ENCODE results near the gene FGF18. TPM values are rescaled to one million over a fixed set of nuclear protein-coding genes. Genes with fewer than 3 reads are reported as not detected.
"Not testable (repeated sequence)": the region's sequence is repeated elsewhere in the genome, so short reads cannot be mapped to it uniquely, and the experiment has no call there.

FGF18 gene
- total and polyA plus RNA-seq, 4 donors, result 0.08 TPM; not detected in 3

- not testable (repeated sequence) for H3K4me1 ChIP-seq (ENCODE audit: control insufficient read depth in 4 of 4, insufficient read depth in 4 of 4, low read length in 3 of 4); H3K9ac ChIP-seq (ENCODE audit: low read depth in 1 of 2, low read length in 2 of 2); H3K9me3 ChIP-seq (ENCODE audit: control insufficient read depth in 4 of 4, low read length in 3 of 4); H3K36me3 ChIP-seq (ENCODE audit: control insufficient read depth in 4 of 4, insufficient read depth in 3 of 4, low read depth in 1 of 4, low read length in 3 of 4); H3K27ac ChIP-seq (ENCODE audit: low read depth in 1 of 2, low read length in 2 of 2); H3K4me3 ChIP-seq (ENCODE audit: low read depth in 1 of 3, low read length in 3 of 3); H3K27me3 ChIP-seq (ENCODE audit: control insufficient read depth in 4 of 4, insufficient read depth in 4 of 4, low read length in 3 of 4); DNase-seq (ENCODE audit: low spot score)
- 95% methylated on average over 4 of the region's 4 CpGs for WGBS
Observed at GRCh38 chr5:171497494-171497893, 78.0 kb downstream of the FGF18 start.

- WGBS, result 88% methylated on average over 6 of the region's 6 CpGs
- Histone ChIP-seq H3K36me3 (ENCODE audit: control insufficient read depth in 4 of 4, insufficient read depth in 3 of 4, low read depth in 1 of 4, low read length in 3 of 4) (no peaks in the 10 kb centered on the region), H3K4me3 (ENCODE audit: low read depth in 1 of 3, low read length in 3 of 3) (no peak overlapping the region), H3K27me3 (ENCODE audit: control insufficient read depth in 4 of 4, insufficient read depth in 4 of 4, low read length in 3 of 4) (peaks cover 0 to under 1% (median 0%) of the 10 kb centered on the region in 4 donors), H3K9me3 (ENCODE audit: control insufficient read depth in 4 of 4, low read length in 3 of 4) (no peaks in the 10 kb centered on the region), H3K27ac (ENCODE audit: low read depth in 1 of 2, low read length in 2 of 2) (no peak overlapping the region), H3K9ac (ENCODE audit: low read depth in 1 of 2, low read length in 2 of 2) (no peak overlapping the region), H3K4me1 (ENCODE audit: control insufficient read depth in 4 of 4, insufficient read depth in 4 of 4, low read length in 3 of 4) (no peaks in the 10 kb centered on the region)
- DNase-seq (ENCODE audit: low spot score), result no peak
- TF ChIP-seq RXRA (IDR thresholded peaks at IDR 0.05), result no peak
- TF ChIP-seq HNF4G (IDR thresholded peaks at IDR 0.05), result no peak
- no peak for TF ChIP-seq HNF4A (conservative IDR thresholded peaks at IDR 0.05)
- no peak for TF ChIP-seq YY1 (IDR thresholded peaks at IDR 0.05)
- TF ChIP-seq, protein P1, sequence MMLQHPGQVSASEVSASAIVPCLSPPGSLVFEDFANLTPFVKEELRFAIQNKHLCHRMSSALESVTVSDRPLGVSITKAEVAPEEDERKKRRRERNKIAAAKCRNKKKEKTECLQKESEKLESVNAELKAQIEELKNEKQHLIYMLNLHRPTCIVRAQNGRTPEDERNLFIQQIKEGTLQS (IDR thresholded peaks at IDR 0.05), result no peak
- no peak for TF ChIP-seq ZBTB33 (IDR thresholded peaks at IDR 0.05)
- TF ChIP-seq RAD21 (IDR thresholded peaks at IDR 0.05), result no peak
- no peak for TF ChIP-seq NR2F2 (IDR thresholded peaks at IDR 0.05)
- no peak for TF ChIP-seq EGR1 (IDR thresholded peaks at IDR 0.05; ENCODE audit: low read depth in 2 of 2)
- TF ChIP-seq FOXA1 (IDR thresholded peaks at IDR 0.05), result no peak
Observed at GRCh38 chr5:171498166-171498565, 78.7 kb downstream of the FGF18 start.

DNA sequence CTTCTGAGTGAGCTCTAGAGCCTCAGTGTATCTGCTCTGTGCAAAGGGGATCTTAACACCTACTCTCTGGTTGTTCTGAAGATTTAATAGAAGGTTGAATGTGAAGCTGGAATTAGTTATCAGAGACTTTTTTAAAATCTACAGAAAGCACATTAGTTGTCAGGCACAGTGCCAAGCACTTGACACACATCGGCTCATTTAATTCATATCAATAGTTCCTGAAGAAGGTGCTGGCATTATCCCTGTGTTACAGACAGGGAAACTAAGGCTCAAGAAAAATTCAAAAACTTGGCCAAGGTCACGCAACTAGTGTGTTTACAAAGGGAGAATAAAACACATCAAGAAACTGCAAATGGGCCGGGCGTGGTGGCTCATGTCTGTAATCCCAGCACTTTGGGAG lies 80.2 kb downstream of the FGF18 start:
- Histone ChIP-seq H3K9me3 (ENCODE audit: control insufficient read depth in 4 of 4, low read length in 3 of 4) (no peaks in the 10 kb centered on the region), H3K36me3 (ENCODE audit: control insufficient read depth in 4 of 4, insufficient read depth in 3 of 4, low read depth in 1 of 4, low read length in 3 of 4) (no peaks in the 10 kb centered on the region), H3K27me3 (ENCODE audit: control insufficient read depth in 4 of 4, insufficient read depth in 4 of 4, low read length in 3 of 4) (no peaks in the 10 kb centered on the region), H3K27ac (ENCODE audit: low read depth in 1 of 2, low read length in 2 of 2) (no peak overlapping the region), H3K4me3 (ENCODE audit: low read depth in 1 of 3, low read length in 3 of 3) (no peak overlapping the region), H3K9ac (ENCODE audit: low read depth in 1 of 2, low read length in 2 of 2) (no peak overlapping the region), H3K4me1 (ENCODE audit: control insufficient read depth in 4 of 4, insufficient read depth in 4 of 4, low read length in 3 of 4) (no peaks in the 10 kb centered on the region)
- 93% methylated on average over 4 of the region's 4 CpGs for WGBS
- TF ChIP-seq, protein P1 (IDR thresholded peaks at IDR 0.05), result no peak
- TF ChIP-seq, protein P2, sequence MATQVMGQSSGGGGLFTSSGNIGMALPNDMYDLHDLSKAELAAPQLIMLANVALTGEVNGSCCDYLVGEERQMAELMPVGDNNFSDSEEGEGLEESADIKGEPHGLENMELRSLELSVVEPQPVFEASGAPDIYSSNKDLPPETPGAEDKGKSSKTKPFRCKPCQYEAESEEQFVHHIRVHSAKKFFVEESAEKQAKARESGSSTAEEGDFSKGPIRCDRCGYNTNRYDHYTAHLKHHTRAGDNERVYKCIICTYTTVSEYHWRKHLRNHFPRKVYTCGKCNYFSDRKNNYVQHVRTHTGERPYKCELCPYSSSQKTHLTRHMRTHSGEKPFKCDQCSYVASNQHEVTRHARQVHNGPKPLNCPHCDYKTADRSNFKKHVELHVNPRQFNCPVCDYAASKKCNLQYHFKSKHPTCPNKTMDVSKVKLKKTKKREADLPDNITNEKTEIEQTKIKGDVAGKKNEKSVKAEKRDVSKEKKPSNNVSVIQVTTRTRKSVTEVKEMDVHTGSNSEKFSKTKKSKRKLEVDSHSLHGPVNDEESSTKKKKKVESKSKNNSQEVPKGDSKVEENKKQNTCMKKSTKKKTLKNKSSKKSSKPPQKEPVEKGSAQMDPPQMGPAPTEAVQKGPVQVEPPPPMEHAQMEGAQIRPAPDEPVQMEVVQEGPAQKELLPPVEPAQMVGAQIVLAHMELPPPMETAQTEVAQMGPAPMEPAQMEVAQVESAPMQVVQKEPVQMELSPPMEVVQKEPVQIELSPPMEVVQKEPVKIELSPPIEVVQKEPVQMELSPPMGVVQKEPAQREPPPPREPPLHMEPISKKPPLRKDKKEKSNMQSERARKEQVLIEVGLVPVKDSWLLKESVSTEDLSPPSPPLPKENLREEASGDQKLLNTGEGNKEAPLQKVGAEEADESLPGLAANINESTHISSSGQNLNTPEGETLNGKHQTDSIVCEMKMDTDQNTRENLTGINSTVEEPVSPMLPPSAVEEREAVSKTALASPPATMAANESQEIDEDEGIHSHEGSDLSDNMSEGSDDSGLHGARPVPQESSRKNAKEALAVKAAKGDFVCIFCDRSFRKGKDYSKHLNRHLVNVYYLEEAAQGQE (IDR thresholded peaks at IDR 0.05), result no peak
- TF ChIP-seq ZBTB33 (IDR thresholded peaks at IDR 0.05) (no peak), EGR1 (IDR thresholded peaks at IDR 0.05; ENCODE audit: low read depth in 2 of 2) (no peak), SP1 (IDR thresholded peaks at IDR 0.05) (no peak), RXRA (IDR thresholded peaks at IDR 0.05) (no peak), GABPA (IDR thresholded peaks at IDR 0.05 in 1 of 2, conservative IDR thresholded peaks at IDR 0.05 in 1 of 2) (no peak), FOXA2 (IDR thresholded peaks at IDR 0.05) (no peak), JUND (IDR thresholded peaks at IDR 0.05) (no peak), HNF4A (conservative IDR thresholded peaks at IDR 0.05) (no peak), RAD21 (IDR thresholded peaks at IDR 0.05) (no peak), YY1 (IDR thresholded peaks at IDR 0.05) (no peak), HNF4G (IDR thresholded peaks at IDR 0.05) (no peak), FOXA1 (IDR thresholded peaks at IDR 0.05) (no peak), NR2F2 (IDR thresholded peaks at IDR 0.05) (no peak), MAX (IDR thresholded peaks at IDR 0.05) (no peak), TAF1 (conservative IDR thresholded peaks at IDR 0.05) (no peak), CTCF (IDR thresholded peaks at IDR 0.05; ENCODE audit: low read depth, low read length, missing input control) (no peak)
- DNase-seq (ENCODE audit: low spot score), result no peak
